Lung (tissue), 12 donors: ENCODE measurements around the gene PAX2. TPM values are rescaled to one million over a fixed set of nuclear protein-coding genes. Genes with fewer than 3 reads are reported as not detected.

Source experiments
- ATAC-seq: fragments of 200-7000 bp; cut with Tn5 transposase; one replicate; pipeline ENCODE4 v1.9.1; 2020; ENCODE audit warnings: moderate number of reproducible peaks; ENCODE audit not compliant: insufficient read depth, low FRiP score
- DNase-seq, 3 donors: peaks; one replicate each; pipeline ENCODE4 v3.0.0-alpha.2; 2013 to 2017
- H3K27ac ChIP-seq, 2 donors: one replicate each; pipeline ENCODE4 v1.5.1; 2013; ENCODE audit warnings: mild to moderate bottlenecking in 2 of 2, moderate library complexity in 2 of 2, control low read depth in 1 of 2, inconsistent platforms in 1 of 2, low read depth in 1 of 2, low read length in 1 of 2
- H3K27me3 ChIP-seq, 3 donors: one replicate each; pipeline ENCODE4 v1.5.1; 2013; ENCODE audit warnings: low read length in 2 of 3; ENCODE audit not compliant: control insufficient read depth in 3 of 3, insufficient read depth in 3 of 3
- H3K36me3 ChIP-seq, 4 donors: one replicate each; pipeline ENCODE4 v1.5.1; 2013; ENCODE audit warnings: low read length in 4 of 4, mild to moderate bottlenecking in 1 of 4, moderate library complexity in 1 of 4; ENCODE audit not compliant: control insufficient read depth in 4 of 4, insufficient read depth in 4 of 4
- H3K4me1 ChIP-seq, 5 donors: one replicate each; pipeline ENCODE4 v1.5.1; 2013; ENCODE audit warnings: low read length in 5 of 5, mild to moderate bottlenecking in 2 of 5, moderate library complexity in 1 of 5; ENCODE audit not compliant: control insufficient read depth in 5 of 5, insufficient read depth in 5 of 5
- H3K4me3 ChIP-seq: one replicate; pipeline ENCODE4 v1.5.1; 2013; ENCODE audit warnings: mild to moderate bottlenecking, control low read depth, moderate library complexity
- H3K9ac ChIP-seq, 2 donors: one replicate each; pipeline ENCODE4 v1.5.1; 2013; ENCODE audit warnings: low read length in 2 of 2, control low read depth in 1 of 2; ENCODE audit not compliant: insufficient read depth in 1 of 2
- H3K9me3 ChIP-seq, 4 donors: one replicate each; pipeline ENCODE4 v1.5.1; 2013; ENCODE audit warnings: low read length in 3 of 4, mild to moderate bottlenecking in 1 of 4, moderate library complexity in 1 of 4; ENCODE audit not compliant: control insufficient read depth in 4 of 4, insufficient read depth in 3 of 4
- CTCF ChIP-seq: IDR thresholded peaks from 2 replicates; pipeline ENCODE4 v1.5.1; 2012; ENCODE audit warnings: mild to moderate bottlenecking; ENCODE audit errors: control extremely low read depth, extremely low read depth
- WGBS, 2 donors: extraction: QIAGEN DNeasy Blood & Tissue Kit; methylation state at CpG; one replicate each; pipeline ENCODE4 v1.1.7; 2013; 5-methylcytosine and 5-hydroxymethylcytosine counted together
- polyA plus RNA-seq, 2 donors: library from polyadenylated mRNA; stranded (reverse); fragments of 200-250 nt; gene quantifications; one replicate each; pipeline ENCODE4 v1.2.1, GENCODE V29; 2013
- total RNA-seq, 2 donors: library from RNA; depleted of rRNA in 1 of 2; stranded (reverse); fragments of >200 nt in 1 of 2; gene quantifications; one replicate each; pipeline ENCODE4 v1.2.1, GENCODE V29; 2014 to 2021
- donor health status: control.
- donor health status: control.
- donor health status: Bipolar disorder and iron deficiency.
- donor health status: healthy.
- donor health status: DM: yes; HTN: yes; CAD: no.

PAX2 gene
- total and polyA plus RNA-seq, 4 donors: not detected

GRCh38 chr10:100749059-100749308 lies 3.6 kb downstream of the PAX2 start:
- peaks cover 14 to 91% (median 77%) of the 10 kb centered on the region in 3 donors for H3K27me3 ChIP-seq
- peaks cover 0 to 30% (median 0%) of the 10 kb centered on the region in 5 donors for H3K4me1 ChIP-seq
- WGBS, 2 donors: 5 to 6% methylated on average over 8 of the region's 8 CpGs

DNA sequence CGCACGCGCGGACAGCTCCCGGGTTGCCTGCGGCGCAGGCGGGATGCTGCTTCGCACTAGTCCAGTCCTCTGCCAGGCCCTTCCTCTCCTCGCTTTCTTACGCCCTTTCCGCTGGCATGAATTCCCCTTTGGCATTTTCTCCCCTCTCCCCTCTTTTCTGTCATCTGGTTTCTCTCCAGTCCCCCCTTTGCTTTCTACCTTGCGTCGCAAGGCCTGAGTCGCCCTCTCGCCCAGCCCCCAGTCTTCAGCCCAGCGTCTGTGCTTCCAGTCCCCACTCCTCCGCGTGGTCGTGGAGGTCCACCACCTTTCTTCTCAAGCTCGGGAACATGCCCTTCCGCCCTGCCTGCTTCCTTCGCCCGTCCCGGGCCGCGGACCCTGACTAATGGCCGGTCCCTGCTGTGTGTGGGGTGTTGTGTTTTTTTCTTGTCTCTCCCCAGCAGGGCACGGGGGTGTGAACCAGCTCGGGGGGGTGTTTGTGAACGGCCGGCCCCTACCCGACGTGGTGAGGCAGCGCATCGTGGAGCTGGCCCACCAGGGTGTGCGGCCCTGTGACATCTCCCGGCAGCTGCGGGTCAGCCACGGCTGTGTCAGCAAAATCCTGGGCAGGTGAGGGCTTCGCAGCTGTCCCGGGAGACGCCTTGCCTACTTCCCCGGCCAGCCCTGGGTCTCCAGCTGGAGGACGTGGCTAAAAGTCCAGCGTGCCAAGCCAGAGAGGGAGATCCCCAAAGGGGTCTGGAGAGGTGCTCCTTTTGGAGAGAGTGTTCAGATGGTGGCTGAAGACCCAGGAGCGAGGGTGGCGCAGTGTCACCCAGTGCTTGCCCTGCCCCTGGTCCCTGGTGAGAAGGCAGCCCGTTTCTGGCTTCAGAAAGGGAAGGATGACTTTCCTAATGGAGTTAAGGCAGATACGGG lies 4.2 kb downstream of the PAX2 start:
- peaks cover 14 to 91% (median 78%) of the 10 kb centered on the region in 3 donors for H3K27me3 ChIP-seq
- ATAC-seq: no peak
- 4 to 7% methylated on average over 50 of the region's 50 CpGs for WGBS, 2 donors

More at GRCh38 chr10:100749059-100749308, 3.6 kb downstream of the PAX2 start:
- ATAC-seq (no peak), DNase-seq (no peak)
- Histone ChIP-seq H3K9me3 (peaks cover 0 to 5% (median 0%) of the 10 kb centered on the region in 4 donors), H3K4me3 (no peak overlapping the region), H3K36me3 (no peaks in the 10 kb centered on the region), H3K9ac (no peak overlapping the region), H3K27ac (no peak overlapping the region)
- TF ChIP-seq CTCF: no peak

GRCh38 chr10:100750291-100751210 lies 5.2 kb downstream of the PAX2 start:
- Histone ChIP-seq H3K36me3 (no peaks in the 10 kb centered on the region), H3K4me1 (peaks cover 0 to 23% (median 0%) of the 10 kb centered on the region in 5 donors), H3K9me3 (peaks cover 0 to 5% (median 0%) of the 10 kb centered on the region in 4 donors), H3K4me3 (no peak overlapping the region), H3K27ac (no peak overlapping the region), H3K9ac (no peak overlapping the region), H3K27me3 (peaks cover 14 to 94% (median 85%) of the 10 kb centered on the region in 3 donors)
- no peak for ATAC-seq
- 16% methylated on average over 37 of the region's 37 CpGs for WGBS, 2 donors
- no peak for DNase-seq
- TF ChIP-seq CTCF: no peak

More for the DNA sequence above, 4.2 kb downstream of the PAX2 start:
- no peak for DNase-seq
- no peak for TF ChIP-seq CTCF
- H3K36me3 ChIP-seq: no peaks in the 10 kb centered on the region
- peaks cover 0 to 5% (median 0%) of the 10 kb centered on the region in 4 donors for H3K9me3 ChIP-seq
- H3K27ac ChIP-seq: no peak overlapping the region
- no peak overlapping the region for H3K4me3 ChIP-seq
- H3K9ac ChIP-seq: no peak overlapping the region
- H3K4me1 ChIP-seq: peaks cover 0 to 25% (median 0%) of the 10 kb centered on the region in 5 donors
